ENCODE data around the gene GULP1. TPM values are rescaled to one million over a fixed set of nuclear protein-coding genes. Genes with fewer than 3 reads are reported as not detected.

GULP1 gene
- total and polyA plus RNA-seq, 7 donors: 3.5 to 56.1 (median 50.9) TPM

- intact Hi-C loops (cut with DNase I): no loop called here
- no peaks in the 10 kb centered on the region for H3K36me3 ChIP-seq
These were observed 148.3 kb downstream of the GULP1 start for GRCh38 chr2:188439986-188440385.

GRCh38 chr2:188440849-188441248 is 149.2 kb downstream of the GULP1 start:
- no peak for DNase-seq
- TF ChIP-seq POLR2A (IDR thresholded peaks at IDR 0.05) (no peak), POLR2AphosphoS5 (IDR thresholded peaks at IDR 0.05) (no peak), EP300 (IDR thresholded peaks at IDR 0.05) (no peak), CTCF (IDR thresholded peaks at IDR 0.05) (no peak)
- 28 to 41% methylated on average over 3 of the region's 3 CpGs for WGBS, 2 donors
- H3K9me3 ChIP-seq: no peaks in the 10 kb centered on the region
- no peak overlapping the region for H3K27ac ChIP-seq
- no peaks in the 10 kb centered on the region for H3K36me3 ChIP-seq
- intact Hi-C loops (cut with DNase I): no loop called here
- no peak overlapping the region for H3K4me3 ChIP-seq
- no peaks in the 10 kb centered on the region for H3K27me3 ChIP-seq
- H3K4me1 ChIP-seq: no peaks in the 10 kb centered on the region

More at GRCh38 chr2:188439986-188440385, 148.3 kb downstream of the GULP1 start:
- Histone ChIP-seq H3K9me3 (no peaks in the 10 kb centered on the region), H3K27ac (no peak overlapping the region), H3K4me1 (no peaks in the 10 kb centered on the region), H3K4me3 (no peak overlapping the region), H3K27me3 (no peaks in the 10 kb centered on the region)
- no peak for TF ChIP-seq POLR2AphosphoS5 (IDR thresholded peaks at IDR 0.05)
- TF ChIP-seq CTCF (IDR thresholded peaks at IDR 0.05): no peak
- no peak for TF ChIP-seq EP300 (IDR thresholded peaks at IDR 0.05)
- no peak for TF ChIP-seq POLR2A (IDR thresholded peaks at IDR 0.05)
- DNase-seq: no peak

- intact Hi-C loops (cut with DNase I): no loop called here
- no peak for TF ChIP-seq CTCF (IDR thresholded peaks at IDR 0.05)
- TF ChIP-seq EP300 (IDR thresholded peaks at IDR 0.05): no peak
- no peak for TF ChIP-seq POLR2AphosphoS5 (IDR thresholded peaks at IDR 0.05)
- no peak for TF ChIP-seq POLR2A (IDR thresholded peaks at IDR 0.05)
- WGBS, 2 donors: 47 to 85% methylated on average over 1 of the region's 1 CpG
These were observed 149.7 kb downstream of the GULP1 start for GRCh38 chr2:188441288-188441947.

GRCh38 chr2:188443207-188443606 is 151.5 kb downstream of the GULP1 start:
- WGBS, 2 donors: 32 to 69% methylated on average over 3 of the region's 3 CpGs
- no peak for DNase-seq
- Histone ChIP-seq H3K27ac (no peak overlapping the region), H3K9me3 (no peaks in the 10 kb centered on the region), H3K27me3 (no peaks in the 10 kb centered on the region), H3K36me3 (no peaks in the 10 kb centered on the region), H3K4me3 (no peak overlapping the region), H3K4me1 (no peaks in the 10 kb centered on the region)
- TF ChIP-seq POLR2AphosphoS5 (IDR thresholded peaks at IDR 0.05): no peak
- TF ChIP-seq POLR2A (IDR thresholded peaks at IDR 0.05): no peak
- no peak for TF ChIP-seq CTCF (IDR thresholded peaks at IDR 0.05)
- TF ChIP-seq EP300 (IDR thresholded peaks at IDR 0.05): no peak
- intact Hi-C loops (cut with DNase I): no loop called here

More at GRCh38 chr2:188441288-188441947, 149.7 kb downstream of the GULP1 start:
- no peaks in the 10 kb centered on the region for H3K4me1 ChIP-seq
- no peaks in the 10 kb centered on the region for H3K9me3 ChIP-seq
- no peaks in the 10 kb centered on the region for H3K36me3 ChIP-seq
- no peak for DNase-seq
- H3K27me3 ChIP-seq: no peaks in the 10 kb centered on the region
- no peak overlapping the region for H3K4me3 ChIP-seq
- no peak overlapping the region for H3K27ac ChIP-seq
